GM18511 (cell line): ENCODE results near the gene MPPED1.

Experiments
- ATAC-seq: cut with Tn5 transposase; IDR thresholded peaks from one replicate; pipeline ENCODE4 v1.9.1; 2021; ENCODE audit warnings: mild to moderate bottlenecking, moderate library complexity; ENCODE audit not compliant: unreplicated experiment

MPPED1 gene

GRCh38 chr22:43409800-43410199 lies 2.0 kb upstream of the MPPED1 start:
- ATAC-seq, result no peak

- no peak for ATAC-seq
Observed at GRCh38 chr22:43411040-43411868, 560 bp upstream of the MPPED1 start.

GRCh38 chr22:43412808-43413795 lies 1.3 kb downstream of the MPPED1 start:
- no peak for ATAC-seq

- no peak for ATAC-seq
Observed at GRCh38 chr22:43413826-43414225, 2.0 kb downstream of the MPPED1 start.

- no peak for ATAC-seq
Observed at GRCh38 chr22:43415681-43416080, 3.9 kb downstream of the MPPED1 start.

DNA sequence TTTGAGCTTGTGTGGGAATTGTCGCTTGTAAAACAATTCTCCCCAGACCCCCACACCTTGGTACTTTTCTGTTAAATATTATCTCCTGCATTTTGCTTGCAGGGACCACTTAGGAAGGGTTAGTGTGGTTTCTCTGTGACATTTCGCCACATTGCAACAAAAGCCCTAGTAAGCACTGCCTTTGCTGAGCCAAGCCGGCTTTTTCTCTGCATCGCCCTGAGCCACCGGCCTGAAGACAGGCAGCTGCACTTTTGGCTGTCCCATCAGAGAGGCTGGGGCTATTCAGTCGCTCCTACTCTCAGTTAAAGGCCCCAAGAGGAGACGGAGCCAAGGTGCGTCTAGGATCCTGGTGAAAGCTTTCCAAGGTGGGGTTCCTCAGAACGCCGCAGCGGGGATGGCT lies 5.7 kb downstream of the MPPED1 start:
- no peak for ATAC-seq

GRCh38 chr22:43418079-43418825 lies 6.4 kb downstream of the MPPED1 start:
- no peak for ATAC-seq

DNA sequence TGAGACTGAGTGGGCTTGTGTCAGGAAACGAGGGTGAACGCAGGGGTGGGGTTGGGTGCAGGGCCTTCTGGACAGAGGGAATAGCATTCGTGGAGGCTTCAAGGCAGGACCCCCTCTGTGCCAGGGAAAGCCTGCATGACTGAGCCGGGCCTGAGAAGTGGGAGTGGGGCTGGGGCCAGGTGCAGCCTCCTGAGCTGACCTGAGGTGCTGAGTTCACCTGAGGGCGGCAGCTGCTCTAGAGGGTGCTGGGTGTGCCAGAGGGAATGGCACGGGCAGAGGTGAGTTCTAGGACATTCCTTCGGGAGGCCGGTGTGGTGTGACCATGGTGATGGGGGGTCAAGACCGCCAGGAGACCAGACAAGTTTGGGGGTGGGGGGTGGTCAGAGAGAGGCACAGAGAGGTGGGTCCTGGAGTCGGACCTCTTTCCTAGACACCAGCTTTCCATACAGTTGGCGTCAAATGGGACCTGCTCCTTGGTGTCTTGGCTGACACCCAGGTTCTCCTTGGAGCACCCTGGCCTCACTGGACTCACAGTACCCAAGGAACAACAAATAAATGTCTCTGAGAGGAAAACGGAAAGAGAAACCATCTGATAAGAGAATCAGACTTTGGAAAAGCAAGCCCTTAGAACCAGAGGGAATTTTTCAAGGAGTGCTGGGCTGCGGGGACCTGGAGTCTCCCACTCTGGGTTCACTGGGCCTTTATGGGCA lies 7.7 kb downstream of the MPPED1 start:
- no peak for ATAC-seq

DNA sequence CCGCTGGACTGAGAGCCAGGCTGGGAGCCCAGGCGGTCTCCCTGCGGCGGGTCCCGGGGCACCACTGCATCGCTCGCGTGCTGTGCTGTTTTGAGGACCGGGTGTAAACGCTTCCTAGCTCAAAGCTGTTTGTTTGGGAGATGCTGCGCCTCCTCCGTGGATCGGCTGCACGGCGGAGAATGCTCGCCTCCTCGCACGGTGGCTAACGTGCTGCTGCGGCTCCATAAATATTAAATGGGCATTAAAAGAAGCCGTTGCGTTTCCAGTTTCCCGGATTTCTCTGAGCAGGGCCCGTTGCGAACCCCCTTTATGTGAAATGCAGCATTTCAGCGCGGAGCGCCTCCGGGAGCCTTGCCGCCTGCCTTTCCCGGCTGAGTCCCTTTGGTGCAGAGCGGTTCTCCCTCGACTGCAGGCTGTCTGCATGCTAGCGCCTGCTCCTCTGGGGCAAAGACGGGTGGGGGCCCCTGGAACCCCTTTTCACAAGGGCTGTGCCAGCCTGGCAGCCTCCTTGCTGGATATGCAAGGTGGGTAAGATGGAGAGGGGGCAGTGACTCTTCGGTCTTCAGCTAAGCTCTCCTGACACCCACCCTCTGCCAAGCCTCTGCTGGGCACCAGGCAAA lies 9.3 kb downstream of the MPPED1 start:
- no peak for ATAC-seq

DNA sequence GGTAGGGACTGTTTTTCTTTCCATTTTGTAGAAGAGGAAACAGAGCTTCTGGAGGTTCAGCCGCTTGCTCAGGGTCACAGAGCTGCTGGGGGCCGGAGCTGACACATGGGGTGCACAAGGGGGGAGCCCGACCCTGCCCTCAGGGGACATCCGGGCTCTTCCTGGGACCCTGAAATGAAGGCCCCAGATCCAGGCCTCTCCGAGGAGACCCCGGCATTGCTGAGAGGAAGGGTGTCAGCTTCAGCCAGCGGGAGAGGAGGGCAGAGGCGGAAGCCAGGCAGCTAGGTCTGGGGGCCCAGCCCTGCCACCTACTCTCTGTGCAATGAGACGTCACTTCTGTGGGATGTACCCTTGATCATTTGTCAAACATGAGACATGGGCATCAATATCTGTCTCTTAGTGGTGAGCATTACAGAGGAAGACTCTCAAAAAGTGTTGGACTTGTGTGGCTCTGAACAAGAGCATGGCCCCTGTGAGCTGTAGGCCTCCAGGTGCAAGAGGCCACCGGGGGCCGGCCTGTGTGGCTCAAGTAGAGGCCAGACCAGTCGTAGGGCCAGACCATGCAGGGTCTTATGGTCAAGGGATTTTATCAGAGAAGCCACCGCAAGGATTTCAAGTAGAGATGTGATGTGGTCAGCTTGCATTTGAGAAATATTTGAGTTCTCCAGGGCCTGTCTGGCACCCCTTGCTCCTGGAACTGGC lies 10.3 kb downstream of the MPPED1 start:
- ATAC-seq, result no peak

DNA sequence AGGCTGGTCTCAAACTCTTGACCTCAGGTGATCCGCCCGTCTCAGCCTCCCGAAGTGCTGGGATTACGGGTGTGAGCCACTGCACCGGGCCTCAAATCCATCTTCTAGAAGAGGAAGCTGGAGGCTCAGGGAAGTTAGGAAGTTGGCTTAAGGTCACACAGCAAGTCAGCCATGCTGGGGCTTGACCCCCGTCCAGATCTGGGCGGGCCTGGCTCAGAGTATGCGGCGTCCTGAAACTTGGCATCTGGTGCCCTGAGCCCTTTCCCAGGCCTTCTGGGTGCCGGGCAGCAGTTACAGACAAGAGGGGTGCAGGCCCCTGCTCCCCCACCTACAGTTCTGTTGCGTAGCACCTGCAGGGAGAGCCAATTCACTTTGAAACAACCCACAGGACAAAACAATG lies 11.2 kb downstream of the MPPED1 start:
- ATAC-seq, result no peak

DNA sequence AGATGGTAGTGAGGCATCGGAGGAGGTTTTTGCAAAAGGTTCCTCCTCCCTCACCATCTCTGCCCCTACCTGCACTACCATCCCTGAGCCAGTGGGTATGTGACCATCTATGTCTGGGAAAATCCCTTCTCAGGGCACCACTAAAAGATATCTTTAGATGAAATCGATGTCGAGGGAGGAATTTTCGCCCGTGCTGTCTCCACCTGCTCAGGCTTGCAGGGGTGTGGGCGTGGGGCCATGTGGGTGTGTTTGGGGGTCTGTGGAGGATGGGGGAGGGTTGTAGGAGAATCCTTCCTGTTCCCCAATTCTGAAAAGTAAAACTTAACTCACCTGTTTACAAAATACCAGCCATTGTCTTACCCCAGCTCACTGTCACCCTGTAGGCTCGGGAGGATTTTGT lies 12.4 kb downstream of the MPPED1 start:
- no peak for ATAC-seq

DNA sequence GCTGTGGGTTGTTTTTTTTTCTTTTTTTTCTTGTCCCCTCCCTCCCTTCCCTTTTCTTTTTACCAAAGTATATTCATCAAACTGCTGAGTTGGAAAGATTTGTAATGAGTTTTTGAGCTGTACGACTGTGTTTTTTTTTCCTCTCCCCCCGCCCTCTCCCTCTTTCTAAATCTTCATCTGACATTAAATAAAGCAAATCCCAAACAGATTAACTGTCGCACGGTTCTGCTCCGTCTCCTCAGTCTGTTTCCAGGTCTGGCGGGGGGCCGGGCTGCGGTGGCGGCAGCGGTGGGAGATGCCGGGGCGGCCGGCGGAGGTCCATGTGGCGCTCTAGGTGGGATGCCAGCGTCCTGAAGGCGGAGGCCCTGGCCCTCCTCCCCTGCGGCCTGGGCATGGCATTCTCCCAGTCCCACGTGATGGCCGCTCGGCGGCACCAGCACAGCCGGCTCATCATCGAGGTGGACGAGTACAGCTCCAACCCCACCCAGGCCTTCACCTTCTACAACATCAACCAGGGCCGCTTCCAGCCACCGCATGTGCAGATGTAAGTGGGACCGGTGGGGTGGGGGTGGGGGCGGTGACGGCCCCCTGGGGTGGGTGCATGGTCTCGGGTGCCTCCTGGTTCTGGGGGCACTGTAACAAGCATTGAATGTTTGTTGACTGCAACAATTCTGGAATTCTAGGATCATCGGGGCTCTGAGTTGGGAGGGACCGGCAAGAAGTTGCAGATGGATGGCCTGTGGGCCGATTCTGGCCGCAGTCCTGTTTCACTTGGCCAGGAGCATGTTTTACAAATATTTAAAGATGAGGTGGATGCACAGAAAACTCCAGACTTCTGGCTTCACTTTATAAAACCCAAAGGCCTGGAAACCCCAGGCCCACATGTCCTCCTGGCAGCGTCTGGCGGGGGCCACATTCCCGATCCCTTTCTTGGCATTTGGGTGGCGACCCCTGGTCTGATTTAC lies 13.1 kb downstream of the MPPED1 start:
- ATAC-seq, result no peak

- ATAC-seq, result no peak
Observed at GRCh38 chr22:43425976-43426785, 14.4 kb downstream of the MPPED1 start.

DNA sequence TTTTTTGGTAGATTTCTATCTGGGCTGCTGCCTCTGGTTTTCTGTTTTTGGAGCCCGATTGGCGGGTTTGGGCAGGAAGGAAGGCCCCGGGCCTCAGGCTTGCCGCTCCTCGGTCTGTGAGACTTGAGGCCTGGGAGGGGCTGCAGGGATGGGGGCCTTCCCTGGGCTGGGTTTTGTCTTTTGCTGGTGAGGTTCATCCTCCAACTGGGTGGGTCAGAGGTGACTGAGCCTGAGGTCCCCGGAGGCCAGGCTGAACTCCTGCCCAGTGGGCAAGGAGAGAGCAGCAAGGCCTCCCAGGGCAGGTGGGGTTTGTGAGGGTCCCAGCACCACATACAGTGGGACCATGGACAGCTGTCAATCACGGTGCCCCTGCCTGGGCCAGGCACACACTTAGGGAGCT lies 15.0 kb downstream of the MPPED1 start:
- no peak for ATAC-seq

GRCh38 chr22:43427296-43428004 lies 15.6 kb downstream of the MPPED1 start:
- no peak for ATAC-seq

DNA sequence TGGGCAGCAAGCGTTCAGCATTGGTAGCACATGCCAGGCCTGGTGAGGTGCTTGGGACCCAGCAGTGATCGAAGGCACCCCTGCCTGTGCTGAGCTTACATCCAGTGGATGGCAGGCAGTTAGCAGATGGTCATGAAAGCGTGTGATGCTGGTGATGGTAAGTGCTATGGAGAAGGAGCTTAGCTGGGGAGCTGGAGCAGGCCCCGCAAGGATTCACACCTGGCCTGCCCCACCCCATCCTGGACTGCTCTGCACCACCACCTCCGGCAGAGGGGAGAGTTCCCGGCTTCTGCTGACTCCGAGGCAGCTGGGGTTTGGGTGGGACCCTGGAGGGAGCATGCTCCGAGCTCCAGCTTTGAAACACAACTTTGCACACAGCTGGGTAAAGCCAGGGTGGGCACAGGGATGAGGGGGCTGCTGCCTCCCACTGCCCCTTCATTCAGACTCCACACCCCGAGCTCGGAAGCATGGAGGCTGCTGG lies 16.2 kb downstream of the MPPED1 start:
- no peak for ATAC-seq
